Measurements from ENCODE around the gene TGM6.

DNA sequence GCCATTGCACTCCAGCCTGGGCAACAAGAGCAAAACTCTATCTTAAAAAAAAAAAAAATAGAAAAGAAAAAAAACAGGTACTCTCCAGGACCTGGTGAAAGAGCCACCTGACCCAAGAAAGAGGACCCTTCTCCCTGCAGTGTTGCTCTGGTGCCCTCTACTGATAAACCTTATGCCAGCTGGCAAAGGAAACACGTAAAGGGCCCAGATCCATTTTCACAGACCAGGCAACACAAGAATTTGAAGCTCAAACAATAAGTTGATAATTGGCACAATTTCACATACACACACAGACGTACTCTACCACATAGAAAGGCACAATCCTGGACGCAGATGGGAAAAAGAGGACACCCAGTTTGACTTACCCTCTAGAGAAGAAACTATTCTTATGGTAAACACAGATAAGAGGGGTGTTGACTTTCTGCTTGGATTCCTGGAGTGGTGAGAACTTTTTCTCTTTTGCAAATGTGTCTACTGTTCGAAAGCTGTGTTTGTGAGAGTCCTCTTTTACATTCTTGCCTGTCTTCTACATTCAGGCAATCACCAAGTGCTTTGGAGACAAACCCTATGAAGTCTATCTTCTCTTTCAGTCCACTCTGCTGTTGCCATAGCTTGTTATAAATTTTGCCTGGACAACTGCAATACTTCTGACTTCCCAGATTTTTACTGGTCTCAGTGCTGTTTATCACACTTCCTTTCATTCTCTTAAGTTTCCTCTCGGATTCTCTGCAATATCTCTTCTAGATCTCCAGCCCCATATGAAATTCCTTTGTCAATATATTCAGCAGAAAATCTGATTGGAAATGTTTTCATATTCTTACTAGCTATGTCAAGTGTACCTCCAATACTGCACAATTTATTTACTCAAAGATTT, 96.3 kb downstream of the TGM6 start:
- TF ChIP-seq CTCF (IDR thresholded peaks at IDR 0.05) (no peak), POLR2A (IDR thresholded peaks at IDR 0.05) (no peak)

All from breast epithelium (tissue), 3 donors.